Measurements from ENCODE around the gene GNAO1. TPM values are rescaled to one million over a fixed set of nuclear protein-coding genes. Genes with fewer than 3 reads are reported as not detected.

GNAO1 gene
- total and polyA plus RNA-seq, 2 donors (not counting 1 experiment from before 2014, with no cell fraction given) = 0.13 to 5.1 TPM

DNA sequence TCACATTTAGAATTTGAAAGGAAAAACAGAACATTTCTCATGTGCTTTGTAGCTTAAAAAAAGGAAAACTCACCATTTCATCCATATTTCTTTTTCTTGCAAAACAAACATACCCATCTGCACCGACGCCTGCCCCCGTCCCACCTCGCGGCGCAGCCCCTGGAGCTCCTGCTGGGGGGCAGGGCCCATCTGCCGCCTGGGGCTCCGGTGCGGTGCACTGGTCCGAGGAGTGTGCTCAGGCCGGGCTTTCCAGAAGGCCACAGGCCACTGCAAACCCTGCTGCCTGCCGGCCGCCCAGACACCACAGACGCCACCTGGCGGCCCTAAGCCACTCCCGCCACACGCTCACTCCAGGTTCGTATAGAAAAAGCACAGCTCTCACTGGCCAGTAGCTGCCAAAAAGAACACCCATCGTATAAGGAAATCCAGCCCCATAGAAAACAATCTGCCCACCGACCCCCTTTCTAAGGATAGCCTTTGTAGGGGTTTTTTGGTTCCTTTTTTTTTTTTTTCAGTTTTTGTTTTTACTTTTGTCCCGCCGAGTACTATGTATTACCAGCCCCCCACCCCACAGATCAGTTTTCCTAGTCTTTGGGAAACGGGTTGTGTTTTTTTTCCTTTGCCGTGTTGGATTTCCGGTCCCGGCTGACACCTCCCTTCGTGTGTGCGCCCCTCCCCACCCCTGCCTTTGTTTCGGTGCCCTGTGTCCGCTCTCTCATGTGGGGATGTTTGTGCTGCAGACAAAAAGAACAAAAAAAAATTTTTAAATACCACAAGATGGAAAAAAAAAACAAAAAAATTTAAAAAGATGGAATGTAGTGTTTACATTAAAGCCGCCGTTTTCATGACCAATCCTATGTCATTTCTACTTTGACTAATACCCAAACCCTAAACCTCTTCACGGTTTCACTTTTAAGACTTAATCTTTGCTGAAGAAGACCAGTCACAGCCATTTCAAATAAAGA is 165.3 kb downstream of the GNAO1 start:
- H3K36me3 ChIP-seq (replicated peaks in 1 of 2; ENCODE audit: control extremely low read depth in 1 of 2, control insufficient read depth in 1 of 2, extremely low read depth in 1 of 2, insufficient read depth in 2 of 2, low read length in 1 of 2) = peaks cover 0 to 13% of the 10 kb centered on the region in 2 experiments
- H3K27ac ChIP-seq (ENCODE audit: low read length in 2 of 2) = peak overlapping the region in 1 of 2 donors; percentile 69
- H3K9ac ChIP-seq (ENCODE audit: low read length) = peak overlapping the region; percentile 83
- Mint-ChIP-seq H3K4me3 (peak overlapping the region; percentile 93), H3K9me3 (ENCODE audit: insufficient read depth) (no peaks in the 10 kb centered on the region), H3K4me1 (peaks cover 21% of the 10 kb centered on the region), H3K27me3 (peaks cover 3% of the 10 kb centered on the region), H3K27ac (peak overlapping the region; percentile 46)
- H3K4me1 ChIP-seq (ENCODE audit: control insufficient read depth in 2 of 2, insufficient read depth in 2 of 2, low read length in 2 of 2) = peaks cover 4 to 14% of the 10 kb centered on the region in 2 donors
- H3K4me3 ChIP-seq (ENCODE audit: control extremely low read depth in 1 of 5, extremely low read depth in 1 of 5, insufficient read depth in 1 of 5, low read depth in 2 of 5, low read length in 4 of 5) = peak overlapping the region; percentile 32 to 75 (median 50)
- TF ChIP-seq, protein P1, sequence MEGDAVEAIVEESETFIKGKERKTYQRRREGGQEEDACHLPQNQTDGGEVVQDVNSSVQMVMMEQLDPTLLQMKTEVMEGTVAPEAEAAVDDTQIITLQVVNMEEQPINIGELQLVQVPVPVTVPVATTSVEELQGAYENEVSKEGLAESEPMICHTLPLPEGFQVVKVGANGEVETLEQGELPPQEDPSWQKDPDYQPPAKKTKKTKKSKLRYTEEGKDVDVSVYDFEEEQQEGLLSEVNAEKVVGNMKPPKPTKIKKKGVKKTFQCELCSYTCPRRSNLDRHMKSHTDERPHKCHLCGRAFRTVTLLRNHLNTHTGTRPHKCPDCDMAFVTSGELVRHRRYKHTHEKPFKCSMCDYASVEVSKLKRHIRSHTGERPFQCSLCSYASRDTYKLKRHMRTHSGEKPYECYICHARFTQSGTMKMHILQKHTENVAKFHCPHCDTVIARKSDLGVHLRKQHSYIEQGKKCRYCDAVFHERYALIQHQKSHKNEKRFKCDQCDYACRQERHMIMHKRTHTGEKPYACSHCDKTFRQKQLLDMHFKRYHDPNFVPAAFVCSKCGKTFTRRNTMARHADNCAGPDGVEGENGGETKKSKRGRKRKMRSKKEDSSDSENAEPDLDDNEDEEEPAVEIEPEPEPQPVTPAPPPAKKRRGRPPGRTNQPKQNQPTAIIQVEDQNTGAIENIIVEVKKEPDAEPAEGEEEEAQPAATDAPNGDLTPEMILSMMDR (IDR thresholded peaks at IDR 0.05) = peak; percentile 86
- TF ChIP-seq EZH2 (IDR thresholded peaks at IDR 0.05; ENCODE audit: borderline replicate concordance, insufficient read depth, low read depth, low read length, poor library complexity, severe bottlenecking) = no peak
- H4K20me1 ChIP-seq (ENCODE audit: control insufficient read depth, insufficient read depth, low read length, poor library complexity, severe bottlenecking) = no peaks in the 10 kb centered on the region
- no peaks in the 10 kb centered on the region for H3K9me3 ChIP-seq (ENCODE audit: control extremely low read depth in 1 of 3, control insufficient read depth in 2 of 3, insufficient read depth in 1 of 3, low read length in 2 of 3)
- ChIA-PET POLR2A (no interaction called here), CTCF (interaction anchor here (0.6 to 1.8 kb wide), 14 partner anchors 9 to 892 kb away, joined by 3 to 11 read pairs (median 4); no protein-coding TSS in a partner anchor)
- H3K79me2 ChIP-seq (ENCODE audit: control insufficient read depth, insufficient read depth, low read length) = no peaks in the 10 kb centered on the region
- peak; percentile 81 for ATAC-seq (ENCODE audit: low read depth)
- H3K4me2 ChIP-seq (replicated peaks; ENCODE audit: low read depth, low read length, poor library complexity, severe bottlenecking) = peak overlapping the region; percentile 86
- intact Hi-C loops (cut with micrococcal nuclease) = loop anchor here (1.0 kb wide), 1 partner anchor 346 kb away; no protein-coding TSS in a partner anchor
- WGBS (ENCODE audit: insufficient coverage) = 1% methylated on average over 16 of the region's 33 CpGs
- peak; percentile 67 for DNase-seq
- H2AFZ ChIP-seq (ENCODE audit: insufficient read depth, low read depth, low read length, poor library complexity, severe bottlenecking) = peak overlapping the region; percentile 61
- H3K27me3 ChIP-seq (replicated peaks in 1 of 4; ENCODE audit: control extremely low read depth in 1 of 4, control insufficient read depth in 3 of 4, insufficient read depth in 4 of 4, low read length in 3 of 4) = no peaks in the 10 kb centered on the region

Measured in B cell (primary cell).